HepG2 (cell line): ENCODE results near the gene LRRC15. TPM values are rescaled to one million over a fixed set of nuclear protein-coding genes. Genes with fewer than 3 reads are reported as not detected.

Source experiments
- FOXA3 ChIP-seq: IDR thresholded peaks from 2 replicates; pipeline ENCODE4 v1.6.1; 2016; ENCODE audit warnings: missing genetic modification reagents, missing compliant biosample characterization
- GLI4 ChIP-seq: sonication (generic); formaldehyde crosslinking; IDR thresholded peaks from 2 replicates; pipeline ENCODE4 v1.5.1; 2020; ENCODE audit warnings: missing genetic modification reagents, mild to moderate bottlenecking, moderate library complexity, borderline replicate concordance
- GMEB1 ChIP-seq: sonication (generic); formaldehyde crosslinking; IDR thresholded peaks from 2 replicates; pipeline ENCODE4 v1.5.1; 2020; ENCODE audit warnings: missing genetic modification reagents, mild to moderate bottlenecking, borderline replicate concordance
- HHEX ChIP-seq: IDR thresholded peaks from 2 replicates; pipeline ENCODE4 v1.6.1; 2016; ENCODE audit warnings: control low read depth
- HNF1A ChIP-seq, 2 experiments: sonication (generic) in 1 of 2; formaldehyde crosslinking in 1 of 2; IDR thresholded peaks; 2 replicates each; pipeline versions ENCODE4 v1.4.0 to v1.6.1; 2016 to 2020; ENCODE audit warnings: borderline replicate concordance in 1 of 2, low read depth in 1 of 2, mild to moderate bottlenecking in 1 of 2, missing genetic modification reagents in 1 of 2
- MLX ChIP-seq: IDR thresholded peaks from 2 replicates; pipeline ENCODE4 v1.6.1; 2016
- NR2F6 ChIP-seq, 2 experiments: IDR thresholded peaks; 2 replicates each; pipeline ENCODE4 v1.6.1; 2016; ENCODE audit warnings: antibody characterized with exemption in 1 of 2, mild to moderate bottlenecking in 1 of 2
- RBFOX2 ChIP-seq: fragments of 200-400 bp; formaldehyde crosslinking; IDR thresholded peaks from 2 replicates; pipeline ENCODE4 v1.6.1; 2017; ENCODE audit warnings: low read depth, mild to moderate bottlenecking, low read length
- RCOR2 ChIP-seq: IDR thresholded peaks from 2 replicates; pipeline ENCODE4 v1.6.1; 2016; ENCODE audit warnings: missing biosample characterization, missing genetic modification reagents
- SIN3A ChIP-seq: IDR thresholded peaks from 2 replicates; pipeline ENCODE4 v1.6.1; 2011; ENCODE audit warnings: low read depth, mild to moderate bottlenecking, control low read depth, low read length, borderline replicate concordance
- SMAD9 ChIP-seq: sonication (generic); formaldehyde crosslinking; IDR thresholded peaks from 2 replicates; pipeline ENCODE4 v1.5.1; 2020; ENCODE audit warnings: mild to moderate bottlenecking, missing genetic modification reagents
- SPEN ChIP-seq: sonication (generic); formaldehyde crosslinking; IDR thresholded peaks from 2 replicates; pipeline ENCODE4 v1.5.1; 2020; ENCODE audit warnings: low read depth, mild to moderate bottlenecking, missing genetic modification reagents
- TOE1 ChIP-seq: sonication (generic); formaldehyde crosslinking; IDR thresholded peaks from 2 replicates; pipeline ENCODE4 v1.4.0; 2020; ENCODE audit warnings: mild to moderate bottlenecking, missing genetic modification reagents
- ZBTB2 ChIP-seq: sonication (generic); formaldehyde crosslinking; IDR thresholded peaks from 2 replicates; pipeline ENCODE4 v1.8.0; 2022; ENCODE audit warnings: low read depth, missing genetic modification reagents
- ZMYM4 ChIP-seq: sonication (generic); formaldehyde crosslinking; IDR thresholded peaks from 2 replicates; pipeline ENCODE4 v1.8.1; 2023; ENCODE audit warnings: mild to moderate bottlenecking, missing genetic modification reagents
- ZNF180 ChIP-seq: sonication (generic); formaldehyde crosslinking; IDR thresholded peaks from 2 replicates; pipeline ENCODE4 v1.4.0; 2020; ENCODE audit warnings: low read depth, missing genetic modification reagents, borderline replicate concordance
- ZNF780A ChIP-seq: sonication (generic); formaldehyde crosslinking; IDR thresholded peaks from 2 replicates; pipeline ENCODE4 v1.8.0; 2022; ENCODE audit warnings: mild to moderate bottlenecking, missing genetic modification reagents, moderate library complexity
- ZSCAN20 ChIP-seq: sonication (generic); formaldehyde crosslinking; IDR thresholded peaks from 2 replicates; pipeline ENCODE4 v1.4.0; 2020; ENCODE audit warnings: missing genetic modification reagents, mild to moderate bottlenecking, borderline replicate concordance
- ZSCAN5A ChIP-seq: sonication (generic); formaldehyde crosslinking; IDR thresholded peaks from 2 replicates; pipeline ENCODE4 v1.8.0; 2022; ENCODE audit warnings: mild to moderate bottlenecking, missing genetic modification reagents, borderline replicate concordance
- polyA plus RNA-seq, 8 experiments: library from polyadenylated mRNA; depleted of rRNA in 3 of 8; stranded (reverse) in 7 of 8; unstranded in 1 of 8; fragments of >200 nt; fragmentation: Illumina TruSeq in 4 of 8; extraction: Trizol in 4 of 8; gene quantifications; 2 replicates each; pipeline versions ENCODE4 v1.2.1 to v1.2.3, GENCODE V29; 2011 to 2016; ENCODE audit warnings: low read depth in 4 of 8, missing spikeins in 1 of 8, mixed read lengths in 1 of 8; ENCODE audit not compliant: insufficient read depth in 1 of 8
- total RNA-seq, 5 experiments: library from RNA; depleted of rRNA; stranded (reverse); fragments of >200 nt; fragmentation: Illumina TruSeq; extraction: Trizol; gene quantifications; 2 replicates each; pipeline ENCODE4 v1.2.3, GENCODE V29; 2016; ENCODE audit warnings: low read depth in 1 of 5

Gene LRRC15
- total and polyA plus RNA-seq, 2 of the 13 experiments (the other 11 are each of a cell fraction or from before 2014, with no cell fraction given), result not detected

- TF ChIP-seq RBFOX2 (peak; percentile 79), SMAD9 (CRISPR knock-in tag) (no peak), TOE1 (no peak), ZSCAN20 (CRISPR knock-in tag) (no peak), MLX (no peak), ZSCAN5A (CRISPR knock-in tag) (0 out of 2 replicates have a peak, but pooled peaks have one; percentile 1), GLI4 (CRISPR knock-in tag) (peak; percentile 46; the same call in 1 of the 2 replicates), RCOR2 (CRISPR knock-in tag) (no peak), ZBTB2 (CRISPR knock-in tag) (no peak), FOXA3 (CRISPR knock-in tag) (no peak; the same call in 1 of the 2 replicates), ZNF180 (CRISPR knock-in tag) (no peak), ZMYM4 (CRISPR knock-in tag) (peak; percentile 82), SIN3A (no peak), HHEX (no peak), HNF1A (IDR thresholded peaks at IDR 0.05; ENCODE audit: low read depth) (no peak), HNF1A (CRISPR knock-in tag; IDR thresholded peaks at IDR 0.05; ENCODE audit: borderline replicate concordance) (peak; percentile 60; the same call in 1 of the 2 replicates), GMEB1 (CRISPR knock-in tag) (peak; percentile 59; the same call in 1 of the 2 replicates), ZNF780A (CRISPR knock-in tag) (no peak), NR2F6 (IDR thresholded peaks at IDR 0.05) (peak; percentile 83), NR2F6 (CRISPR knock-in tag; IDR thresholded peaks at IDR 0.05) (peak; percentile 87), SPEN (CRISPR knock-in tag) (peak; percentile 63; the same call in 1 of the 2 replicates)
These were observed 18.4 kb downstream of the LRRC15 start, which contains the start of gene CPN2 (continued) for GRCh38 chr3:194351080-194351672.
